ENCODE results near the gene DLL3. TPM values are rescaled to one million over a fixed set of nuclear protein-coding genes. Genes with fewer than 3 reads are reported as not detected.

DLL3 gene
- total RNA-seq, 2 experiments from 2014 or later = 0.35 TPM; not detected in 1

GRCh38 chr19:39531834-39532232 lies 33.1 kb downstream of the DLL3 start:
- Mint-ChIP-seq H3K27ac (peak overlapping the region; percentile 83), H3K27me3 (no peaks in the 10 kb centered on the region), H3K4me1 (peaks cover 26% of the 10 kb centered on the region), H3K4me3 (peak overlapping the region; percentile 90), H3K9me3 (no peaks in the 10 kb centered on the region), H3K36me3 (ENCODE audit: low read depth) (peaks cover 8% of the 10 kb centered on the region)
- ChIA-PET POLR2A (interaction anchor here (0.6 kb wide), 1 partner anchor 53 kb away, joined by 3 read pairs; no protein-coding TSS in a partner anchor), CTCF (interaction anchor here (0.7 to 2.1 kb wide), 11 partner anchors 14 to 468 kb away, joined by 3 to 12 read pairs (median 4); no protein-coding TSS in a partner anchor)
- DNase-seq = no peak

- Mint-ChIP-seq H3K27ac (peak within 1 kb of the TSS; percentile 88), H3K4me1 (peaks cover 28% of the 10 kb centered on the region), H3K9me3 (no peaks in the 10 kb centered on the region), H3K36me3 (ENCODE audit: low read depth) (peaks cover 8% of the 10 kb centered on the region), H3K4me3 (peak within 1 kb of the TSS; percentile 90), H3K27me3 (no peaks in the 10 kb centered on the region)
- peak; percentile 96 for DNase-seq
- ChIA-PET CTCF (interaction anchor here (0.6 to 2.1 kb wide), 18 partner anchors 8 to 469 kb away, joined by 3 to 12 read pairs (median 3); no protein-coding TSS in a partner anchor), POLR2A (interaction anchor here (0.6 kb wide), 1 partner anchor 54 kb away, joined by 3 read pairs; no protein-coding TSS in a partner anchor)
These were observed 33.7 kb downstream of the DLL3 start, which contains the start of gene EID2B for GRCh38 chr19:39532233-39533002. Gene EID2B (minus strand): TSS chr19:39532852. CDS start chr19:39532802, 50 bp downstream.

GRCh38 chr19:39533003-39533512 lies 34.3 kb downstream of the DLL3 start:
- Mint-ChIP-seq H3K36me3 (ENCODE audit: low read depth) (peaks cover 10% of the 10 kb centered on the region), H3K27ac (peak overlapping the region; percentile 88), H3K4me1 (peaks cover 35% of the 10 kb centered on the region), H3K27me3 (no peaks in the 10 kb centered on the region), H3K9me3 (no peaks in the 10 kb centered on the region), H3K4me3 (peak overlapping the region; percentile 90)
- POLR2A ChIA-PET = interaction anchor here (0.9 kb wide), 1 partner anchor 97 kb away, joined by 3 read pairs; the partner anchor contains the start of gene RPS16
- no peak for DNase-seq
- CTCF ChIA-PET = interaction anchor here (0.6 to 2.1 kb wide), 14 partner anchors 8 to 274 kb away, joined by 3 to 12 read pairs (median 4); no protein-coding TSS in a partner anchor

- DNase-seq = no peak
- Mint-ChIP-seq H3K4me3 (no peak overlapping the region), H3K27me3 (no peaks in the 10 kb centered on the region), H3K9me3 (no peaks in the 10 kb centered on the region), H3K27ac (no peak overlapping the region), H3K36me3 (ENCODE audit: low read depth) (peaks cover 10% of the 10 kb centered on the region), H3K4me1 (peaks cover 40% of the 10 kb centered on the region)
- ChIA-PET POLR2A (interaction anchor here (0.6 to 0.9 kb wide), 3 partner anchors 53 to 199 kb away, joined by 3 to 8 read pairs (median 3); partner anchors contain the start of genes RPS16 and TIMM50), CTCF (interaction anchor here (0.6 to 2.1 kb wide), 7 partner anchors 8 to 143 kb away, joined by 3 to 12 read pairs (median 4); no protein-coding TSS in a partner anchor)
These were observed 35.0 kb downstream of the DLL3 start for GRCh38 chr19:39533791-39534190.

- no peak for DNase-seq
- H3K4me1 Mint-ChIP-seq = peaks cover 58% of the 10 kb centered on the region
- peak overlapping the region; percentile 92 for H3K27ac Mint-ChIP-seq
- ChIA-PET CTCF (interaction anchor here (0.6 kb wide), 1 partner anchor 782 kb away, joined by 3 read pairs; no protein-coding TSS in a partner anchor), POLR2A (interaction anchor here (1.2 kb wide), 1 partner anchor 104 kb away, joined by 4 read pairs; the partner anchor contains the start of gene RPS16)
- peak overlapping the region; percentile 97 for H3K4me3 Mint-ChIP-seq
- H3K36me3 Mint-ChIP-seq (ENCODE audit: low read depth) = peaks cover 10% of the 10 kb centered on the region
- H3K9me3 Mint-ChIP-seq = no peaks in the 10 kb centered on the region
- no peaks in the 10 kb centered on the region for H3K27me3 Mint-ChIP-seq
These were observed 40.4 kb downstream of the DLL3 start for GRCh38 chr19:39539165-39539517.

GRCh38 chr19:39539518-39540332 lies 41.0 kb downstream of the DLL3 start, which contains the start of gene EID2:
Gene EID2 (minus strand): TSS chr19:39540161. CDS start chr19:39540079, 82 bp downstream.
- ChIA-PET POLR2A (interaction anchor here (1.2 kb wide), 1 partner anchor 104 kb away, joined by 4 read pairs; the partner anchor contains the start of gene RPS16), CTCF (interaction anchor here (0.6 kb wide), 1 partner anchor 782 kb away, joined by 3 read pairs; no protein-coding TSS in a partner anchor)
- Mint-ChIP-seq H3K27ac (peak within 1 kb of the TSS; percentile 94), H3K27me3 (no peaks in the 10 kb centered on the region), H3K36me3 (ENCODE audit: low read depth) (peaks cover 10% of the 10 kb centered on the region), H3K9me3 (no peaks in the 10 kb centered on the region), H3K4me1 (peaks cover 64% of the 10 kb centered on the region), H3K4me3 (peak within 1 kb of the TSS; percentile 97)
- peak; percentile 94 for DNase-seq

GRCh38 chr19:39540333-39540673 lies 41.6 kb downstream of the DLL3 start:
- no peak for DNase-seq
- no peaks in the 10 kb centered on the region for H3K9me3 Mint-ChIP-seq
- H3K27ac Mint-ChIP-seq = peak overlapping the region; percentile 94
- peak overlapping the region; percentile 97 for H3K4me3 Mint-ChIP-seq
- ChIA-PET CTCF (no interaction called here), POLR2A (no interaction called here)
- no peaks in the 10 kb centered on the region for H3K27me3 Mint-ChIP-seq
- peaks cover 67% of the 10 kb centered on the region for H3K4me1 Mint-ChIP-seq
- H3K36me3 Mint-ChIP-seq (ENCODE audit: low read depth) = peaks cover 10% of the 10 kb centered on the region

- Mint-ChIP-seq H3K9me3 (peaks cover 2% of the 10 kb centered on the region), H3K27ac (no peak overlapping the region), H3K4me1 (peaks cover 73% of the 10 kb centered on the region), H3K36me3 (ENCODE audit: low read depth) (peaks cover 7% of the 10 kb centered on the region), H3K27me3 (no peaks in the 10 kb centered on the region), H3K4me3 (no peak overlapping the region)
- POLR2A ChIA-PET = no interaction called here
- CTCF ChIA-PET = interaction anchor here (1.0 to 1.3 kb wide), 2 partner anchors 9 kb away, joined by 4 to 6 read pairs; no protein-coding TSS in a partner anchor
- no peak for DNase-seq
These were observed 43.5 kb downstream of the DLL3 start for GRCh38 chr19:39542206-39542605.

GRCh38 chr19:39543477-39543857 lies 44.7 kb downstream of the DLL3 start:
- ChIA-PET CTCF (interaction anchor here (0.7 to 1.2 kb wide), 2 partner anchors 12 to 180 kb away, joined by 3 to 8 read pairs; no protein-coding TSS in a partner anchor), POLR2A (no interaction called here)
- H3K27ac Mint-ChIP-seq = no peak overlapping the region
- H3K4me1 Mint-ChIP-seq = peaks cover 65% of the 10 kb centered on the region
- H3K9me3 Mint-ChIP-seq = peaks cover 2% of the 10 kb centered on the region
- H3K36me3 Mint-ChIP-seq (ENCODE audit: low read depth) = peaks cover under 1% of the 10 kb centered on the region
- H3K27me3 Mint-ChIP-seq = no peaks in the 10 kb centered on the region
- DNase-seq = no peak
- H3K4me3 Mint-ChIP-seq = no peak overlapping the region

- Mint-ChIP-seq H3K9me3 (peaks cover 2% of the 10 kb centered on the region), H3K27ac (peak overlapping the region; percentile 60), H3K4me1 (peaks cover 58% of the 10 kb centered on the region), H3K27me3 (no peaks in the 10 kb centered on the region), H3K36me3 (ENCODE audit: low read depth) (no peaks in the 10 kb centered on the region), H3K4me3 (no peak overlapping the region)
- ChIA-PET POLR2A (no interaction called here), CTCF (interaction anchor here (0.6 to 2.2 kb wide), 6 partner anchors 8 to 748 kb away, joined by 3 to 7 read pairs (median 5); no protein-coding TSS in a partner anchor)
- no peak for DNase-seq
These were observed 45.6 kb downstream of the DLL3 start for GRCh38 chr19:39544226-39544903.

GRCh38 chr19:39544911-39545310 lies 46.2 kb downstream of the DLL3 start:
- peaks cover 2% of the 10 kb centered on the region for H3K9me3 Mint-ChIP-seq
- peaks cover 59% of the 10 kb centered on the region for H3K4me1 Mint-ChIP-seq
- DNase-seq = no peak
- no peaks in the 10 kb centered on the region for H3K27me3 Mint-ChIP-seq
- no peaks in the 10 kb centered on the region for H3K36me3 Mint-ChIP-seq (ENCODE audit: low read depth)
- POLR2A ChIA-PET = no interaction called here
- no peak overlapping the region for H3K4me3 Mint-ChIP-seq
- CTCF ChIA-PET = interaction anchor here (0.6 to 2.2 kb wide), 3 partner anchors 9 to 314 kb away, joined by 5 to 7 read pairs (median 5); no protein-coding TSS in a partner anchor
- H3K27ac Mint-ChIP-seq = peak overlapping the region; percentile 60
